HEK293 (cell line): ENCODE results near the gene GSK3B.

ENCODE experiments used
- CTCF ChIA-PET: fragments of 350-600 bp; formaldehyde crosslinking; extraction: SDS; loops from one replicate; lab custom pipeline; 2021; ENCODE audit warnings: antibody characterized with exemption; lab: Yijun Ruan, JAX
- POLR2A ChIA-PET: fragments of 300-600 bp; formaldehyde crosslinking; extraction: SDS; loops from one replicate; lab custom pipeline; 2020; ENCODE audit warnings: antibody characterized with exemption, inconsistent platforms; lab: Yijun Ruan, JAX
- H3K27ac ChIP-seq: fragments of 200-500 bp; sonication (Bioruptor generic); 2 replicates; pipeline ENCODE4 v1.5.1; 2014; ENCODE audit warnings: low read depth, low read length, control low read depth, inconsistent platforms; ENCODE audit errors: extremely low read depth
- H3K36me3 ChIP-seq, 2 experiments: fragments of 200-500 bp in 1 of 2; sonication (Bioruptor generic) in 1 of 2; 1 replicate in 1 of 2; 2 replicates in 1 of 2; pipeline ENCODE4 v1.5.1; 2014 to 2017; ENCODE audit warnings: inconsistent platforms in 2 of 2, low read length in 2 of 2; ENCODE audit not compliant: control insufficient read depth in 2 of 2, insufficient read depth in 1 of 2
- H3K4me1 ChIP-seq: fragments of 200-500 bp; sonication (Bioruptor generic); 2 replicates; pipeline ENCODE4 v1.5.1; 2014; ENCODE audit warnings: mild to moderate bottlenecking, low read length, inconsistent platforms; ENCODE audit not compliant: control insufficient read depth, insufficient read depth
- H3K4me3 ChIP-seq: 2 replicates; pipeline ENCODE4 v1.5.1; 2011; ENCODE audit warnings: low read depth, mild to moderate bottlenecking, control low read depth, low read length, moderate library complexity
- H3K9me3 ChIP-seq: fragments of 200-500 bp; sonication (Bioruptor generic); 2 replicates; pipeline ENCODE4 v1.5.1; 2014; ENCODE audit warnings: low read depth, low read length, inconsistent platforms; ENCODE audit not compliant: control insufficient read depth, insufficient read depth
- KLF8 ChIP-seq: fragments of 450-650 bp; formaldehyde crosslinking; IDR thresholded peaks from 2 replicates; pipeline ENCODE4 v1.5.1; 2016; ENCODE audit warnings: missing biosample characterization, missing genetic modification characterization
- KLF9 ChIP-seq: fragments of 450-650 bp; formaldehyde crosslinking; IDR thresholded peaks from 2 replicates; pipeline ENCODE4 v1.5.1; 2016; ENCODE audit warnings: missing biosample characterization, missing genetic modification characterization, low read depth
- MEIS1 ChIP-seq: sonication (generic); formaldehyde crosslinking; IDR thresholded peaks from 2 replicates; pipeline ENCODE4 v1.8.1; 2022; ENCODE audit warnings: missing genetic modification reagents, mild to moderate bottlenecking, borderline replicate concordance
- OVOL3 ChIP-seq: fragments of 450-650 bp; formaldehyde crosslinking; IDR thresholded peaks from 2 replicates; pipeline ENCODE4 v1.5.1; 2016; ENCODE audit warnings: missing biosample characterization, missing genetic modification characterization
- SCRT1 ChIP-seq: fragments of 450-650 bp; formaldehyde crosslinking; IDR thresholded peaks from 2 replicates; pipeline ENCODE4 v1.5.1; 2016; ENCODE audit warnings: missing biosample characterization, missing genetic modification characterization, borderline replicate concordance
- ZBTB17 ChIP-seq: fragments of 450-650 bp; formaldehyde crosslinking; IDR thresholded peaks from 2 replicates; pipeline ENCODE4 v1.5.1; 2016; ENCODE audit warnings: missing biosample characterization, missing genetic modification characterization
- ZEB2 ChIP-seq: fragments of 450-650 bp; formaldehyde crosslinking; IDR thresholded peaks from 2 replicates; pipeline ENCODE4 v1.5.1; 2016; ENCODE audit warnings: missing biosample characterization, missing genetic modification characterization
- ZNF157 ChIP-seq: fragments of 450-650 bp; formaldehyde crosslinking; IDR thresholded peaks from 2 replicates; pipeline ENCODE4 v1.5.1; 2016; ENCODE audit warnings: missing biosample characterization, missing genetic modification characterization
- ZNF16 ChIP-seq: fragments of 450-650 bp; formaldehyde crosslinking; IDR thresholded peaks from 2 replicates; pipeline ENCODE4 v1.5.1; 2016; ENCODE audit warnings: low read depth, missing biosample characterization, missing genetic modification characterization
- ZNF302 ChIP-seq: fragments of 450-650 bp; formaldehyde crosslinking; IDR thresholded peaks from 2 replicates; pipeline ENCODE4 v1.5.1; 2016; ENCODE audit warnings: missing biosample characterization, missing genetic modification characterization, low read depth
- ZNF426 ChIP-seq: fragments of 450-650 bp; formaldehyde crosslinking; IDR thresholded peaks from 2 replicates; pipeline ENCODE4 v1.5.1; 2017; ENCODE audit warnings: missing biosample characterization, missing genetic modification characterization, mild to moderate bottlenecking, inconsistent platforms, moderate library complexity
- ZNF433 ChIP-seq: fragments of 450-650 bp; formaldehyde crosslinking; IDR thresholded peaks from 2 replicates; pipeline ENCODE4 v1.5.1; 2016; ENCODE audit warnings: missing biosample characterization, missing genetic modification characterization, low read depth
- ZNF521 ChIP-seq: fragments of 450-650 bp; formaldehyde crosslinking; IDR thresholded peaks from 2 replicates; pipeline ENCODE4 v1.5.1; 2017; ENCODE audit warnings: missing biosample characterization, mild to moderate bottlenecking, missing genetic modification characterization
- ZNF707 ChIP-seq: fragments of 450-650 bp; formaldehyde crosslinking; IDR thresholded peaks from 2 replicates; pipeline ENCODE4 v1.5.1; 2016; ENCODE audit warnings: missing biosample characterization, missing genetic modification characterization
- ZNF830 ChIP-seq: fragments of 450-650 bp; IDR thresholded peaks from 2 replicates; pipeline ENCODE4 v1.5.0; 2018; ENCODE audit warnings: missing biosample characterization, missing genetic modification characterization, low read depth, mild to moderate bottlenecking, moderate library complexity
- ZSCAN16 ChIP-seq: fragments of 450-650 bp; formaldehyde crosslinking; IDR thresholded peaks from 2 replicates; pipeline ENCODE4 v1.5.1; 2016; ENCODE audit warnings: missing biosample characterization, missing genetic modification characterization
- ZXDB ChIP-seq: fragments of 450-650 bp; formaldehyde crosslinking; IDR thresholded peaks from 2 replicates; pipeline ENCODE4 v1.5.1; 2016; ENCODE audit warnings: missing biosample characterization, missing genetic modification characterization
- TF ChIP-seq, protein P1 (sequence below): fragments of 450-650 bp; formaldehyde crosslinking; IDR thresholded peaks from 2 replicates; pipeline ENCODE4 v1.5.1; 2016; ENCODE audit warnings: missing biosample characterization, missing genetic modification characterization
- TF ChIP-seq, protein P2 (sequence below): fragments of 450-650 bp; formaldehyde crosslinking; conservative IDR thresholded peaks from 2 replicates; pipeline ENCODE4 v1.5.1; 2016; ENCODE audit warnings: low read depth, missing biosample characterization, missing genetic modification characterization
- TF ChIP-seq, protein P3 (sequence below): IDR thresholded peaks from 2 replicates; pipeline ENCODE4 v1.6.1; 2011; ENCODE audit warnings: mild to moderate bottlenecking, low read depth, low read length, borderline replicate concordance
- TF ChIP-seq, protein P4 (sequence below): fragments of 450-650 bp; formaldehyde crosslinking; IDR thresholded peaks from 2 replicates; pipeline ENCODE4 v1.5.1; 2016; ENCODE audit warnings: missing biosample characterization, missing genetic modification characterization
- TF ChIP-seq, protein P5 (sequence below): fragments of 450-650 bp; formaldehyde crosslinking; IDR thresholded peaks from 2 replicates; pipeline ENCODE4 v1.5.1; 2016; ENCODE audit warnings: missing biosample characterization, missing genetic modification characterization, low read depth

Gene GSK3B

DNA sequence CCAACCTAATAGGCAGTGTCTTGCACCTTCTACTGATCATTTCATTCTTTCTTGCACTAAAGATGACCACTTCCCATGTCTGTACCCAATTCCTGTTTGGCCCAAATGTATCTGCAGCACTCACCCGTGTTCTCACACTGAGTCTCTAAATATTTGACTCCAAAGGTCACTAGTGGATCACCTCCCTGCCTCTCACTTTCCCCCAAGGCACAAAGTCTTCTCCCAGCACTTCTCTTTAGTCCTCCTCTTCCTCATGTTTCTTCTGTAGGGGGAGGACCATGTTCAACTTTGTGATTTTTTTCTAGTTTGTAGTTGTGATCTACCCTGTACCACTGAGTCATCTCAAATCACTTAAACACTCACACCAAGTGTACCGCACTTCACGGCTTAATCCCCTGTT, 298.4 kb downstream of the GSK3B start:
- POLR2A ChIA-PET: no interaction called here
- TF ChIP-seq ZBTB17 (tag by site-specific recombination) (no peak), ZNF830 (tag by site-specific recombination) (no peak), OVOL3 (no peak)
- TF ChIP-seq, protein P1, sequence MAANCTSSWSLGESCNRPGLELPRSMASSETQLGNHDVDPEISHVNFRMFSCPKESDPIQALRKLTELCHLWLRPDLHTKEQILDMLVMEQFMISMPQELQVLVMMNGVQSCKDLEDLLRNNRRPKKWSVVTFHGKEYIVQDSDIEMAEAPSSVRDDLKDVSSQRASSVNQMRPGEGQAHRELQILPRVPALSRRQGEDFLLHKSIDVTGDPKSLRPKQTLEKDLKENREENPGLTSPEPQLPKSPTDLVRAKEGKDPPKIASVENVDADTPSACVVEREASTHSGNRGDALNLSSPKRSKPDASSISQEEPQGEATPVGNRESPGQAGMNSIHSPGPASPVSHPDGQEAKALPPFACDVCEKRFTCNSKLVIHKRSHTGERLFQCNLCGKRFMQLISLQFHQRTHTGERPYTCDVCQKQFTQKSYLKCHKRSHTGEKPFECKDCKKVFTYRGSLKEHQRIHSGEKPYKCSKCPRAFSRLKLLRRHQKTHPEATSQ (tag by site-specific recombination): no peak
- no peaks in the 10 kb centered on the region for H3K4me1 ChIP-seq
- H3K9me3 ChIP-seq: no peaks in the 10 kb centered on the region
- CTCF ChIA-PET: no interaction called here
- H3K4me3 ChIP-seq: no peak overlapping the region
- no peaks in the 10 kb centered on the region for H3K36me3 ChIP-seq
- H3K27ac ChIP-seq: no peak overlapping the region

DNA sequence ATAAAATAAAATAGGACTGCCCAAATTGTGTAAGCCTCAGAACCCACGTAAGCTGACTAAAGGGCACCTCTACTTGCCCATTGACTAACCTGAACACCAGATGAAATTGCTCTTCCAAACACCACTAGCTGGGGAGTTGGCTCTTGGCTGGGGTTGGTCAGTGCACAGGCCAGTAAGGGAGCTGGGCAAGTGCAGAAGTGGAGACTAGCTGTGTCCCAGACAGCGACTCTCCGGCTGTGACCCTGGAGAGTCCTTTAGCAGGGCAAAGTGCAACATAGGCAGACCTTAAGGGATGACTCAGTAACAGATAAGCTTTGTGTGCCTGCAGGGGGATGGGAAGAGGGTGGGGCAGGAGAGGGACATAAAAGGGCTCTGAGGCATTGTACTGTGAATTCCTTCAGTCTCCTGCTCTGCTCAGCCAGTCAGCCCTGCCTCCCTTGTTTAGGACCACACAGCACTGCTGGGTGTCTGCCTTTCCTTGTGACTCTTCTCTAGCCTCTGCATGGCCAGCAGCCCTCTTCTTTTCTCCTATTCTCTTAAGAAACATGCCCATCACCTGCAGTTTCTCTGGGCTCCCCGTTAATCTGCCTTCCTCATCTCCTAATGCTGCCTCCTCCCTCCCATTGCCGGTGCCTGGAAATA, 299.2 kb downstream of the GSK3B start:
- ChIA-PET POLR2A (interaction anchor here (1.0 kb wide), 1 partner anchor 301 kb away, joined by 4 read pairs; no protein-coding TSS in a partner anchor), CTCF (no interaction called here)
- Histone ChIP-seq H3K4me1 (no peaks in the 10 kb centered on the region), H3K36me3 (no peaks in the 10 kb centered on the region), H3K4me3 (no peak overlapping the region), H3K27ac (no peak overlapping the region), H3K9me3 (no peaks in the 10 kb centered on the region)
- no peak for TF ChIP-seq ZNF521 (tag by site-specific recombination)
- TF ChIP-seq ZNF157 (tag by site-specific recombination): no peak
- TF ChIP-seq KLF9 (tag by site-specific recombination): no peak
- no peak for TF ChIP-seq ZSCAN16 (tag by site-specific recombination)
- TF ChIP-seq ZNF707 (tag by site-specific recombination): no peak
- TF ChIP-seq ZEB2 (tag by site-specific recombination): no peak
- no peak for TF ChIP-seq ZNF16 (tag by site-specific recombination)
- TF ChIP-seq, protein P2, sequence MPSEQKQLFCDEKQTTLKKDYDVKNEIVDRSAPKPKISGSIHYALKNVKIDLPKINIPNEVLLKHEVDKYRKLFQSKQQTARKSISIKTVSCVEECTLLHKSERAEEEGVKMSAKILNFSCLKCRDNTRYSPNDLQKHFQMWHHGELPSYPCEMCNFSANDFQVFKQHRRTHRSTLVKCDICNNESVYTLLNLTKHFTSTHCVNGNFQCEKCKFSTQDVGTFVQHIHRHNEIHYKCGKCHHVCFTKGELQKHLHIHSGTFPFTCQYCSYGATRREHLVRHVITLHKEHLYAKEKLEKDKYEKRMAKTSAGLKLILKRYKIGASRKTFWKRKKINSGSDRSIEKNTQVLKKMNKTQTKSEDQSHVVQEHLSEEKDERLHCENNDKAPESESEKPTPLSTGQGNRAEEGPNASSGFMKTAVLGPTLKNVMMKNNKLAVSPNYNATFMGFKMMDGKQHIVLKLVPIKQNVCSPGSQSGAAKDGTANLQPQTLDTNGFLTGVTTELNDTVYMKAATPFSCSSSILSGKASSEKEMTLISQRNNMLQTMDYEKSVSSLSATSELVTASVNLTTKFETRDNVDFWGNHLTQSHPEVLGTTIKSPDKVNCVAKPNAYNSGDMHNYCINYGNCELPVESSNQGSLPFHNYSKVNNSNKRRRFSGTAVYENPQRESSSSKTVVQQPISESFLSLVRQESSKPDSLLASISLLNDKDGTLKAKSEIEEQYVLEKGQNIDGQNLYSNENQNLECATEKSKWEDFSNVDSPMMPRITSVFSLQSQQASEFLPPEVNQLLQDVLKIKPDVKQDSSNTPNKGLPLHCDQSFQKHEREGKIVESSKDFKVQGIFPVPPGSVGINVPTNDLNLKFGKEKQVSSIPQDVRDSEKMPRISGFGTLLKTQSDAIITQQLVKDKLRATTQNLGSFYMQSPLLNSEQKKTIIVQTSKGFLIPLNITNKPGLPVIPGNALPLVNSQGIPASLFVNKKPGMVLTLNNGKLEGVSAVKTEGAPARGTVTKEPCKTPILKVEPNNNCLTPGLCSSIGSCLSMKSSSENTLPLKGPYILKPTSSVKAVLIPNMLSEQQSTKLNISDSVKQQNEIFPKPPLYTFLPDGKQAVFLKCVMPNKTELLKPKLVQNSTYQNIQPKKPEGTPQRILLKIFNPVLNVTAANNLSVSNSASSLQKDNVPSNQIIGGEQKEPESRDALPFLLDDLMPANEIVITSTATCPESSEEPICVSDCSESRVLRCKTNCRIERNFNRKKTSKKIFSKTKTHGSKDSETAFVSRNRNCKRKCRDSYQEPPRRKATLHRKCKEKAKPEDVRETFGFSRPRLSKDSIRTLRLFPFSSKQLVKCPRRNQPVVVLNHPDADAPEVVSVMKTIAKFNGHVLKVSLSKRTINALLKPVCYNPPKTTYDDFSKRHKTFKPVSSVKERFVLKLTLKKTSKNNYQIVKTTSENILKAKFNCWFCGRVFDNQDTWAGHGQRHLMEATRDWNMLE (tag by site-specific recombination): no peak
- TF ChIP-seq, protein P3, sequence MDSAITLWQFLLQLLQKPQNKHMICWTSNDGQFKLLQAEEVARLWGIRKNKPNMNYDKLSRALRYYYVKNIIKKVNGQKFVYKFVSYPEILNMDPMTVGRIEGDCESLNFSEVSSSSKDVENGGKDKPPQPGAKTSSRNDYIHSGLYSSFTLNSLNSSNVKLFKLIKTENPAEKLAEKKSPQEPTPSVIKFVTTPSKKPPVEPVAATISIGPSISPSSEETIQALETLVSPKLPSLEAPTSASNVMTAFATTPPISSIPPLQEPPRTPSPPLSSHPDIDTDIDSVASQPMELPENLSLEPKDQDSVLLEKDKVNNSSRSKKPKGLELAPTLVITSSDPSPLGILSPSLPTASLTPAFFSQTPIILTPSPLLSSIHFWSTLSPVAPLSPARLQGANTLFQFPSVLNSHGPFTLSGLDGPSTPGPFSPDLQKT: no peak
- TF ChIP-seq, protein P4, sequence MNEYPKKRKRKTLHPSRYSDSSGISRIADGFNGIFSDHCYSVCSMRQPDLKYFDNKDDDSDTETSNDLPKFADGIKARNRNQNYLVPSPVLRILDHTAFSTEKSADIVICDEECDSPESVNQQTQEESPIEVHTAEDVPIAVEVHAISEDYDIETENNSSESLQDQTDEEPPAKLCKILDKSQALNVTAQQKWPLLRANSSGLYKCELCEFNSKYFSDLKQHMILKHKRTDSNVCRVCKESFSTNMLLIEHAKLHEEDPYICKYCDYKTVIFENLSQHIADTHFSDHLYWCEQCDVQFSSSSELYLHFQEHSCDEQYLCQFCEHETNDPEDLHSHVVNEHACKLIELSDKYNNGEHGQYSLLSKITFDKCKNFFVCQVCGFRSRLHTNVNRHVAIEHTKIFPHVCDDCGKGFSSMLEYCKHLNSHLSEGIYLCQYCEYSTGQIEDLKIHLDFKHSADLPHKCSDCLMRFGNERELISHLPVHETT (tag by site-specific recombination): no peak
- no peak for TF ChIP-seq KLF8
- no peak for TF ChIP-seq ZNF433 (tag by site-specific recombination)
- no peak for TF ChIP-seq MEIS1 (CRISPR knock-in tag)
- no peak for TF ChIP-seq SCRT1 (tag by site-specific recombination)
- no peak for TF ChIP-seq ZNF426 (tag by site-specific recombination)
- TF ChIP-seq ZXDB (tag by site-specific recombination): no peak
- TF ChIP-seq ZBTB17 (tag by site-specific recombination): no peak
- TF ChIP-seq ZNF302 (tag by site-specific recombination): no peak
- TF ChIP-seq, protein P5, sequence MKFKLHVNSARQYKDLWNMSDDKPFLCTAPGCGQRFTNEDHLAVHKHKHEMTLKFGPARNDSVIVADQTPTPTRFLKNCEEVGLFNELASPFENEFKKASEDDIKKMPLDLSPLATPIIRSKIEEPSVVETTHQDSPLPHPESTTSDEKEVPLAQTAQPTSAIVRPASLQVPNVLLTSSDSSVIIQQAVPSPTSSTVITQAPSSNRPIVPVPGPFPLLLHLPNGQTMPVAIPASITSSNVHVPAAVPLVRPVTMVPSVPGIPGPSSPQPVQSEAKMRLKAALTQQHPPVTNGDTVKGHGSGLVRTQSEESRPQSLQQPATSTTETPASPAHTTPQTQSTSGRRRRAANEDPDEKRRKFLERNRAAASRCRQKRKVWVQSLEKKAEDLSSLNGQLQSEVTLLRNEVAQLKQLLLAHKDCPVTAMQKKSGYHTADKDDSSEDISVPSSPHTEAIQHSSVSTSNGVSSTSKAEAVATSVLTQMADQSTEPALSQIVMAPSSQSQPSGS (tag by site-specific recombination): no peak
